ENCODE data around the gene AUTS2.
"Not testable (repeated sequence)": the region's sequence is repeated elsewhere in the genome, so short reads cannot be mapped to it uniquely, and the experiment has no call there.

AUTS2 gene

GRCh38 chr7:69782917-69783684 is 184.8 kb downstream of the AUTS2 start:
- no peak for DNase-seq (ENCODE audit: low spot score)
- FAIRE-seq = no peak

GRCh38 chr7:69786130-69786529 is 187.9 kb downstream of the AUTS2 start:
- not testable (repeated sequence) for FAIRE-seq; DNase-seq (ENCODE audit: low spot score)

- no peak for DNase-seq (ENCODE audit: low spot score)
- no peak for FAIRE-seq
Observed at GRCh38 chr7:69786730-69787395, 188.6 kb downstream of the AUTS2 start.

GRCh38 chr7:69787736-69788431 is 189.6 kb downstream of the AUTS2 start:
- DNase-seq (ENCODE audit: low spot score) = no peak

GRCh38 chr7:69789563-69789962 is 191.3 kb downstream of the AUTS2 start:
- FAIRE-seq = no peak
- DNase-seq (ENCODE audit: low spot score) = no peak

More at GRCh38 chr7:69787736-69788431, 189.6 kb downstream of the AUTS2 start:
- no peak for FAIRE-seq

GRCh38 chr7:69790977-69791724 is 192.9 kb downstream of the AUTS2 start:
- no peak for FAIRE-seq
- no peak for DNase-seq (ENCODE audit: low spot score)

- no peak for FAIRE-seq
- no peak for DNase-seq (ENCODE audit: low spot score)
Observed at GRCh38 chr7:69791739-69792138, 193.5 kb downstream of the AUTS2 start.

GRCh38 chr7:69795932-69796331 is 197.7 kb downstream of the AUTS2 start:
- FAIRE-seq (no peak), DNase-seq (ENCODE audit: low spot score) (no peak)

GRCh38 chr7:69796416-69796815 is 198.1 kb downstream of the AUTS2 start:
- DNase-seq (ENCODE audit: low spot score) (no peak), FAIRE-seq (no peak)

- no peak for DNase-seq (ENCODE audit: low spot score)
- no peak for FAIRE-seq
Observed at GRCh38 chr7:69799048-69799697, 200.9 kb downstream of the AUTS2 start.

GRCh38 chr7:69799990-69800389 is 201.7 kb downstream of the AUTS2 start:
- no peak for FAIRE-seq
- DNase-seq (ENCODE audit: low spot score) = no peak

- DNase-seq (ENCODE audit: low spot score) (peak; percentile 16), FAIRE-seq (no peak)
Observed at GRCh38 chr7:69800495-69800894, 202.2 kb downstream of the AUTS2 start.

- FAIRE-seq (no peak), DNase-seq (ENCODE audit: low spot score) (no peak)
Observed at GRCh38 chr7:69801729-69802682, 203.7 kb downstream of the AUTS2 start.

GRCh38 chr7:69803699-69804516 is 205.6 kb downstream of the AUTS2 start:
- DNase-seq (ENCODE audit: low spot score) (no peak), FAIRE-seq (no peak)

GRCh38 chr7:69804962-69805361 is 206.7 kb downstream of the AUTS2 start:
- FAIRE-seq (no peak), DNase-seq (ENCODE audit: low spot score) (no peak)

- FAIRE-seq (no peak), DNase-seq (ENCODE audit: low spot score) (no peak)
Observed at GRCh38 chr7:69808391-69808790, 210.1 kb downstream of the AUTS2 start.

- DNase-seq (ENCODE audit: low spot score) (no peak), FAIRE-seq (no peak)
Observed at GRCh38 chr7:69811476-69812308, 213.4 kb downstream of the AUTS2 start.

GRCh38 chr7:69812756-69813155 is 214.5 kb downstream of the AUTS2 start:
- DNase-seq (ENCODE audit: low spot score) (no peak), FAIRE-seq (no peak)
